Endodermal cell (in vitro differentiated cells): Measurements from ENCODE around the gene FBXL7. TPM values are rescaled to one million over a fixed set of nuclear protein-coding genes. Genes with fewer than 3 reads are reported as not detected.

Experiments used
- DNase-seq: peaks from one replicate; pipeline ENCODE4 v3.0.0-alpha.2; 2017
- H3K27ac ChIP-seq: 2 replicates; pipeline ENCODE4 v1.5.1; 2013; ENCODE audit warnings: mild to moderate bottlenecking, low read depth, low read length, moderate library complexity
- H3K27me3 ChIP-seq: 2 replicates; pipeline ENCODE4 v1.6.1; 2013; ENCODE audit warnings: mild to moderate bottlenecking, low read length, moderate library complexity; ENCODE audit not compliant: insufficient read depth, control insufficient read depth, poor library complexity, severe bottlenecking
- H3K36me3 ChIP-seq: 2 replicates; pipeline ENCODE4 v1.7.0; 2013; ENCODE audit warnings: mild to moderate bottlenecking, low read length, moderate library complexity; ENCODE audit not compliant: control insufficient read depth, insufficient read depth
- H3K4me1 ChIP-seq: one replicate; pipeline ENCODE4 v1.7.0; 2013; ENCODE audit warnings: low read length; ENCODE audit not compliant: control insufficient read depth, insufficient read depth
- H3K4me3 ChIP-seq: 2 replicates; pipeline ENCODE4 v1.5.1; 2013; ENCODE audit warnings: mild to moderate bottlenecking, low read length, moderate library complexity
- H3K9ac ChIP-seq: 2 replicates; pipeline ENCODE4 v1.6.1; 2013; ENCODE audit warnings: mild to moderate bottlenecking, low read length, moderate library complexity; ENCODE audit not compliant: poor library complexity, severe bottlenecking; ENCODE audit errors: extremely low read depth
- H3K9me3 ChIP-seq: 2 replicates; pipeline ENCODE4 v1.6.1; 2013; ENCODE audit warnings: mild to moderate bottlenecking, low read length, moderate library complexity; ENCODE audit not compliant: control insufficient read depth
- H3K27ac Mint-ChIP-seq: 2 replicates; pipeline ENCODE4 v1.8.0; 2020; ENCODE audit warnings: mixed read lengths
- H3K27me3 Mint-ChIP-seq: 2 replicates; pipeline ENCODE4 v1.8.0; 2021; ENCODE audit warnings: mild to moderate bottlenecking, mixed read lengths; ENCODE audit not compliant: insufficient read depth
- H3K36me3 Mint-ChIP-seq: 2 replicates; pipeline ENCODE4 v1.8.0; 2020; ENCODE audit warnings: low read depth, mixed read lengths
- H3K4me1 Mint-ChIP-seq: 2 replicates; pipeline ENCODE4 v1.8.0; 2020; ENCODE audit warnings: mixed read lengths
- H3K4me3 Mint-ChIP-seq: 2 replicates; pipeline ENCODE4 v1.8.0; 2020; ENCODE audit warnings: mild to moderate bottlenecking, moderate library complexity, mixed read lengths
- H3K9me3 Mint-ChIP-seq: 2 replicates; pipeline ENCODE4 v1.8.0; 2020; ENCODE audit warnings: mild to moderate bottlenecking, mixed read lengths
- WGBS, 2 experiments: methylation state at CpG; one replicate each; pipeline versions ENCODE4 v1.1.5 to v1.1.7; 2013; ENCODE audit warnings: missing lambda C conversion rate in 2 of 2, mixed read lengths in 1 of 2; ENCODE audit not compliant: insufficient coverage in 1 of 2, insufficient read length in 1 of 2; 5-methylcytosine and 5-hydroxymethylcytosine counted together
- total RNA-seq, 2 donors: library from RNA; stranded (reverse); fragmentation: NEBNext Ultra II Directional in 1 of 2; extraction: Animal tissue kit (Norgen Biotek cat#: 25700) in 1 of 2; gene quantifications; 2 replicates in 1 of 2; 3 replicates in 1 of 2; pipeline ENCODE4 v1.2.1, GENCODE V29; 2021
- TF ChIP-seq, protein P1 (sequence below): fragments of 200-600 bp; sonication (generic); conservative IDR thresholded peaks from 2 replicates; pipeline ENCODE4 v1.5.0; 2021; ENCODE audit warnings: antibody characterized with exemption, mild to moderate bottlenecking

The FBXL7 gene
- total RNA-seq, 2 donors from 2014 or later: 12.9 to 13.2 TPM

DNA sequence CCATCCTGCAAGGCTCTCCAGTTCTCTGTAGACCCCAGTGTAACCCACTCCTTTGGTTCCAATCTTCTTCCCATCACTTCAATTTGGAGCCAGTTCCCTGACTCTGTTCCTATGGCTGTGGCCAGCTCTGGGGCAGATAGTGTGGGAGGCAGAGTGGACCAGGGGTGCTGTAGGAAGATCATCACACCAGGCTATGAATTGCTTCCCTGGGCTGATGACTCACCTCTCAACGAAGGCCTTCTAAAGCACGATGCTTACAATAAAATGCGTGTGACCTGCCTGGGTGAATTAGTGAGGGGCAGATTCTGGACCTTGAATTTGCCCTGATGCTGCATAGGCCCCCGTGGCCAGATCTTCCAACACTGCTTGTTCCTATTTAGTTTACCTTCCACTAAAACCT, 289.7 kb downstream of the FBXL7 start:
- no peaks in the 10 kb centered on the region for H3K36me3 Mint-ChIP-seq
- H3K27me3 Mint-ChIP-seq: no peaks in the 10 kb centered on the region
- no peak overlapping the region for H3K27ac Mint-ChIP-seq
- H3K4me3 Mint-ChIP-seq: no peak overlapping the region
- no peak overlapping the region for H3K9ac ChIP-seq
- no peaks in the 10 kb centered on the region for H3K9me3 ChIP-seq
- H3K4me1 Mint-ChIP-seq: peaks cover 21% of the 10 kb centered on the region
- no peaks in the 10 kb centered on the region for H3K9me3 Mint-ChIP-seq
- no peak for DNase-seq
- no peak overlapping the region for H3K4me3 ChIP-seq
- TF ChIP-seq, protein P1, sequence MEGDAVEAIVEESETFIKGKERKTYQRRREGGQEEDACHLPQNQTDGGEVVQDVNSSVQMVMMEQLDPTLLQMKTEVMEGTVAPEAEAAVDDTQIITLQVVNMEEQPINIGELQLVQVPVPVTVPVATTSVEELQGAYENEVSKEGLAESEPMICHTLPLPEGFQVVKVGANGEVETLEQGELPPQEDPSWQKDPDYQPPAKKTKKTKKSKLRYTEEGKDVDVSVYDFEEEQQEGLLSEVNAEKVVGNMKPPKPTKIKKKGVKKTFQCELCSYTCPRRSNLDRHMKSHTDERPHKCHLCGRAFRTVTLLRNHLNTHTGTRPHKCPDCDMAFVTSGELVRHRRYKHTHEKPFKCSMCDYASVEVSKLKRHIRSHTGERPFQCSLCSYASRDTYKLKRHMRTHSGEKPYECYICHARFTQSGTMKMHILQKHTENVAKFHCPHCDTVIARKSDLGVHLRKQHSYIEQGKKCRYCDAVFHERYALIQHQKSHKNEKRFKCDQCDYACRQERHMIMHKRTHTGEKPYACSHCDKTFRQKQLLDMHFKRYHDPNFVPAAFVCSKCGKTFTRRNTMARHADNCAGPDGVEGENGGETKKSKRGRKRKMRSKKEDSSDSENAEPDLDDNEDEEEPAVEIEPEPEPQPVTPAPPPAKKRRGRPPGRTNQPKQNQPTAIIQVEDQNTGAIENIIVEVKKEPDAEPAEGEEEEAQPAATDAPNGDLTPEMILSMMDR: no peak
- H3K4me1 ChIP-seq: no peaks in the 10 kb centered on the region
- no peaks in the 10 kb centered on the region for H3K27me3 ChIP-seq
- WGBS, 2 experiments: 78 to 85% methylated on average over 4 of the region's 4 CpGs
- H3K36me3 ChIP-seq: no peaks in the 10 kb centered on the region
- H3K27ac ChIP-seq: no peak overlapping the region

DNA sequence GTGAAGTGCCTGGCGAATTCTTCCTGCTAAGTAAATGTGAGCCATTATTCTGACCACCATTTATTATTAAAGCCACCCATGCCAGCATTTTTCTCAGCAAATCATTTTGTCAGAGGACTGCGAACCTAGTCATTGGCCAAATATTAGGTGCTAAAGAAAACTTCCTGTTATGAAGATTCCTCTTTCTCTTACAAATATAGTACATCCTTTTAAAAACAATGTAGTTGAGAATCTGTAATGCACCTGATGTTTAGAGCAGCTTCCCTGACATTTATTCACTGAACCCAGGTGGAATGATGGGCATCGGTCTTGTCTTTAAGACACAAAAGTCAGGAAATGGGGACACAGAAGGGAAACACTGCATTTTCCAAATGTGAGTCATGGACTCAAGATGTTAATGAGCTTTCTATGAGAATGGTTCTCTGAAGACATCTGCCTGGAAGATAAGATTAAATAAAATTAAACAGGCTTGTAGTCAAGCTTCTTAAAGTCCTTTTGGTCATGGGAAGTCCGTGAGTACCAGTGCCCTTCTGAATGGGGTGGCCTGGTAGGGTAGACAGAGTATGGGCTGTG, 290.6 kb downstream of the FBXL7 start:
- Mint-ChIP-seq H3K4me3 (no peak overlapping the region), H3K27me3 (no peaks in the 10 kb centered on the region)

GRCh38 chr5:15791274-15791673, 291.3 kb downstream of the FBXL7 start:
- Mint-ChIP-seq H3K36me3 (no peaks in the 10 kb centered on the region), H3K27ac (no peak overlapping the region), H3K4me1 (peaks cover 32% of the 10 kb centered on the region), H3K9me3 (peaks cover 11% of the 10 kb centered on the region), H3K27me3 (no peaks in the 10 kb centered on the region), H3K4me3 (no peak overlapping the region)
- Histone ChIP-seq H3K9me3 (peaks cover 5% of the 10 kb centered on the region), H3K36me3 (no peaks in the 10 kb centered on the region), H3K9ac (no peak overlapping the region), H3K27ac (no peak overlapping the region), H3K27me3 (no peaks in the 10 kb centered on the region), H3K4me1 (peaks cover 7% of the 10 kb centered on the region), H3K4me3 (no peak overlapping the region)
- no peak for DNase-seq
- WGBS, 2 experiments: 94 to 100% methylated on average over 3 of the region's 3 CpGs
- TF ChIP-seq, protein P1: no peak

More for the DNA sequence above, 290.6 kb downstream of the FBXL7 start:
- no peaks in the 10 kb centered on the region for H3K36me3 ChIP-seq
- H3K27me3 ChIP-seq: no peaks in the 10 kb centered on the region
- DNase-seq: no peak
- no peak overlapping the region for H3K4me3 ChIP-seq
- peaks cover 30% of the 10 kb centered on the region for H3K4me1 Mint-ChIP-seq
- 65 to 93% methylated on average over 2 to 4 of the region's 4 CpGs for WGBS, 2 experiments
- no peaks in the 10 kb centered on the region for H3K9me3 ChIP-seq
- peaks cover 4% of the 10 kb centered on the region for H3K9me3 Mint-ChIP-seq
- peaks cover 7% of the 10 kb centered on the region for H3K4me1 ChIP-seq
- no peak overlapping the region for H3K27ac ChIP-seq
- no peak overlapping the region for H3K9ac ChIP-seq
- TF ChIP-seq, protein P1: no peak
- no peaks in the 10 kb centered on the region for H3K36me3 Mint-ChIP-seq
- no peak overlapping the region for H3K27ac Mint-ChIP-seq
